PC-3 (cell line): ENCODE data around the gene KCNQ1. TPM values are rescaled to one million over a fixed set of nuclear protein-coding genes. Genes with fewer than 3 reads are reported as not detected.

Experiments
- ATAC-seq: fragments of 200-7000 bp; cut with Tn5 transposase; 2 replicates; pipeline ENCODE4 v1.9.1; 2020; ENCODE audit warnings: mild to moderate bottlenecking, moderate library complexity
- BruUV-seq: library from RNA; stranded (reverse); fragments of 400-500 nt; replicated peaks from 2 replicates; lab custom pipeline; 2021; lab: Mats Ljungman, UMichigan
- CTCF ChIA-PET: fragments of 300-600 bp; sonication (Branson Sonifier 250); formaldehyde crosslinking; loops from one replicate; lab custom pipeline; 2022; ENCODE audit warnings: antibody characterized with exemption; lab: Charles Lee
- POLR2A ChIA-PET: fragments of 300-600 bp; sonication (Branson Sonifier 250); formaldehyde crosslinking; loops from one replicate; lab custom pipeline; 2022; ENCODE audit warnings: antibody characterized with exemption; ENCODE audit not compliant: unreplicated experiment; lab: Charles Lee
- DNase-seq: peaks from one replicate; pipeline ENCODE4 v3.0.0-alpha.2; 2015
- H2AFZ ChIP-seq: fragments of 300-600 bp; sonication (generic); 2 replicates; pipeline ENCODE4 v1.6.0; 2016; ENCODE audit warnings: antibody characterized with exemption, low read length
- H3F3A ChIP-seq: fragments of 300-600 bp; sonication (generic); one replicate; pipeline ENCODE4 v1.6.0; 2017; ENCODE audit warnings: antibody characterized with exemption, low read length, control low read depth, mild to moderate bottlenecking; ENCODE audit not compliant: unreplicated experiment
- H3K27ac ChIP-seq: fragments of 300-600 bp; sonication (generic); 2 replicates; pipeline ENCODE4 v1.5.1; 2016; ENCODE audit warnings: mild to moderate bottlenecking, low read length
- H3K27me3 ChIP-seq: fragments of 300-600 bp; sonication (generic); 2 replicates; pipeline ENCODE4 v1.6.1; 2016; ENCODE audit warnings: low read length, mixed read lengths
- H3K36me3 ChIP-seq: fragments of 300-600 bp; sonication (generic); 2 replicates; pipeline ENCODE4 v1.6.1; 2016; ENCODE audit warnings: low read depth, mixed run types, low read length, mixed read lengths
- H3K4me1 ChIP-seq: fragments of 300-600 bp; sonication (generic); 2 replicates; pipeline ENCODE4 v1.5.1; 2016; ENCODE audit warnings: low read length; ENCODE audit not compliant: insufficient read depth
- H3K4me2 ChIP-seq: fragments of 300-600 bp; sonication (generic); 2 replicates; pipeline ENCODE4 v1.6.0; 2016; ENCODE audit warnings: low read length
- H3K4me3 ChIP-seq: fragments of 300-600 bp; sonication (generic); 2 replicates; pipeline ENCODE4 v1.5.1; 2016; ENCODE audit warnings: mild to moderate bottlenecking, low read length, mixed read lengths
- H3K79me2 ChIP-seq: fragments of 300-600 bp; sonication (generic); 2 replicates; pipeline ENCODE4 v1.6.1; 2017; ENCODE audit warnings: low read length, mixed read lengths
- H3K9ac ChIP-seq: fragments of 300-600 bp; sonication (generic); 2 replicates; pipeline ENCODE4 v1.6.0; 2016; ENCODE audit warnings: mild to moderate bottlenecking, low read length
- H3K9me2 ChIP-seq: fragments of 300-600 bp; sonication (generic); replicated peaks from 2 replicates; pipeline ENCODE4 v1.6.1; 2016; ENCODE audit warnings: mixed run types, low read length, mixed read lengths
- H3K9me3 ChIP-seq: fragments of 300-600 bp; sonication (generic); 2 replicates; pipeline ENCODE4 v1.6.1; 2016; ENCODE audit warnings: low read length, mixed read lengths
- H4K20me1 ChIP-seq: fragments of 300-600 bp; sonication (generic); 2 replicates; pipeline ENCODE4 v1.6.1; 2016; ENCODE audit warnings: low read length, mixed read lengths
- CTCF ChIP-seq: fragments of 300-600 bp; sonication (generic); conservative IDR thresholded peaks from 2 replicates; pipeline ENCODE4 v1.5.1; 2017; ENCODE audit warnings: antibody characterized with exemption, low read depth, mild to moderate bottlenecking, low read length
- EZH2 ChIP-seq: fragments of 300-600 bp; sonication (generic); IDR thresholded peaks from one replicate; pipeline ENCODE4 v1.6.1; 2017; ENCODE audit warnings: antibody characterized with exemption, mild to moderate bottlenecking, low read length; ENCODE audit not compliant: unreplicated experiment
- EZH2phosphoT487 ChIP-seq: fragments of 300-600 bp; sonication (generic); IDR thresholded peaks from 2 replicates; pipeline ENCODE4 v1.6.1; 2018; ENCODE audit warnings: mild to moderate bottlenecking, antibody characterized with exemption, low read length, borderline replicate concordance
- intact Hi-C: fragments of 100-400 bp; cut with micrococcal nuclease; formaldehyde crosslinking; loops from 2 replicates; pipeline ENCODE4 v1.9.0; 2023
- total RNA-seq: library from RNA; depleted of rRNA; stranded (reverse); fragments of >200 nt; gene quantifications from 2 replicates; pipeline ENCODE4 v1.2.3, GENCODE V29; 2014

The KCNQ1 gene
- total RNA-seq, 1 experiment from 2014 or later: 0.40 TPM

- H3K27ac ChIP-seq: no peak overlapping the region
- H3K79me2 ChIP-seq: no peaks in the 10 kb centered on the region
- 0 out of 2 replicates have a peak, but pooled peaks cover 3% of the 10 kb centered on the region for H3K4me1 ChIP-seq
- intact Hi-C loops: no loop called here
- DNase-seq (no peak), ATAC-seq (no peak)
- H3K9me2 ChIP-seq: no peaks in the 10 kb centered on the region
- no peak overlapping the region for H3K4me2 ChIP-seq
- no peak overlapping the region for H2AFZ ChIP-seq
- no peak overlapping the region for H3K9ac ChIP-seq
- H3K4me3 ChIP-seq: no peak overlapping the region
- POLR2A ChIA-PET: no interaction called here
- H3K36me3 ChIP-seq: no peaks in the 10 kb centered on the region
- BruUV-seq: no TSS peak
- H4K20me1 ChIP-seq: no peaks in the 10 kb centered on the region
- no peaks in the 10 kb centered on the region for H3F3A ChIP-seq
- TF ChIP-seq EZH2: no peak
- no peak for TF ChIP-seq EZH2phosphoT487
- no peak for TF ChIP-seq CTCF
- no peaks in the 10 kb centered on the region for H3K27me3 ChIP-seq
- CTCF ChIA-PET: no interaction called here
- H3K9me3 ChIP-seq: no peaks in the 10 kb centered on the region
These were observed 29.6 kb upstream of the KCNQ1 start for GRCh38 chr11:2415171-2415570.

- H3K27me3 ChIP-seq: no peaks in the 10 kb centered on the region
- H3K4me3 ChIP-seq: no peak overlapping the region
- H3K27ac ChIP-seq: no peak overlapping the region
- no peak for ATAC-seq
- no peaks in the 10 kb centered on the region for H3K79me2 ChIP-seq
- H3F3A ChIP-seq: no peaks in the 10 kb centered on the region
- POLR2A ChIA-PET: no interaction called here
- H3K36me3 ChIP-seq: no peaks in the 10 kb centered on the region
- no peaks in the 10 kb centered on the region for H3K9me2 ChIP-seq
- no peak for TF ChIP-seq EZH2phosphoT487
- TF ChIP-seq CTCF: peak; percentile 31; the same call in 1 of the 2 replicates
- TF ChIP-seq EZH2: no peak
- CTCF ChIA-PET: no interaction called here
- H3K4me1 ChIP-seq: 0 out of 2 replicates have a peak, but pooled peaks cover 3% of the 10 kb centered on the region
- no TSS peak for BruUV-seq
- intact Hi-C loops: no loop called here
- H4K20me1 ChIP-seq: no peaks in the 10 kb centered on the region
- H3K9me3 ChIP-seq: no peaks in the 10 kb centered on the region
- DNase-seq: no peak
- H3K9ac ChIP-seq: no peak overlapping the region
- no peak overlapping the region for H2AFZ ChIP-seq
- no peak overlapping the region for H3K4me2 ChIP-seq
These were observed 29.0 kb upstream of the KCNQ1 start for GRCh38 chr11:2415601-2416380.

- TF ChIP-seq EZH2 (no peak), CTCF (no peak), EZH2phosphoT487 (no peak)
- H3K36me3 ChIP-seq: no peaks in the 10 kb centered on the region
- CTCF ChIA-PET: interaction anchor here (0.7 to 1.0 kb wide), 2 partner anchors 114 to 495 kb away, joined by 3 read pairs; no protein-coding TSS in a partner anchor
- intact Hi-C loops: no loop called here
- POLR2A ChIA-PET: interaction anchor here (0.8 kb wide), 1 partner anchor 16 kb away, joined by 4 read pairs; the partner anchor contains the start of gene TSSC4
- no peak overlapping the region for H3K9ac ChIP-seq
- no peak overlapping the region for H3K4me3 ChIP-seq
- ATAC-seq (no peak), DNase-seq (no peak)
- no peaks in the 10 kb centered on the region for H3K9me3 ChIP-seq
- H3F3A ChIP-seq: no peaks in the 10 kb centered on the region
- H3K9me2 ChIP-seq: no peaks in the 10 kb centered on the region
- H3K4me1 ChIP-seq: 0 out of 2 replicates have a peak, but pooled peaks cover 3% of the 10 kb centered on the region
- no peaks in the 10 kb centered on the region for H4K20me1 ChIP-seq
- no peak overlapping the region for H3K27ac ChIP-seq
- H3K27me3 ChIP-seq: no peaks in the 10 kb centered on the region
- BruUV-seq: no TSS peak
- H2AFZ ChIP-seq: no peak overlapping the region
- H3K4me2 ChIP-seq: no peak overlapping the region
- H3K79me2 ChIP-seq: no peaks in the 10 kb centered on the region
These were observed 28.0 kb upstream of the KCNQ1 start for GRCh38 chr11:2416765-2417164.
